ENCODE results near the gene TPM3. TPM values are rescaled to one million over a fixed set of nuclear protein-coding genes. Genes with fewer than 3 reads are reported as not detected.

The TPM3 gene
- total and polyA plus RNA-seq, 2 of the 8 experiments (the other 6 are each of a cell fraction or from before 2014, with no cell fraction given): 278 to 572 TPM

DNA sequence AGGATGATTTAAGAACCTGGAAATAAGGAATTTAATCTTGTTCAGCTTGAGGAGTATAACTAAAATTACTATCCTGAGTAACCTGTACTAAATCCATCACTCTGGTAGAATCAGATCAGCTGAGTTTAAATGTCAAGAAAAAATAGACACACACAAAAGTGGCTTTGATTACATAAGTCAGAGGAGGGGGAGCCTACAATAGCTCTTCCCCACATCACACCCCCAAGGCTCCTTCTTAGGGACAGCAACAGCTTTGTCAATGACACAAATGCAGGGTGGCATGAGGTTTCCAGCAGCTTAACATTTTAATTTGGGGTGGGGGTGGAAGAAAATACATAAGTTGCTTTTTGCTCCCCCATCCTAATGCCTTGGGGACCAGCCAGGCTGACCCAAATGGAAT, 24.4 kb downstream of the TPM3 start:
- Histone ChIP-seq H3K79me2 (ENCODE audit: control insufficient read depth in 1 of 2, insufficient read depth in 2 of 2, low read length in 2 of 2) (peaks cover 0 to 15% of the 10 kb centered on the region in 2 experiments; a peak in 1 of 4 replicates), H4K5ac (ENCODE audit: insufficient read length, low read depth, low read length) (no peak overlapping the region), H4K8ac (ENCODE audit: extremely low read depth, insufficient read depth, low read length) (no peak overlapping the region), H2AFZ (ENCODE audit: low read length) (no peak overlapping the region), H2BK15ac (ENCODE audit: low read length) (no peak overlapping the region), H2BK12ac (ENCODE audit: low read depth, low read length) (no peak overlapping the region), H2AK5ac (ENCODE audit: low read depth, low read length) (no peak overlapping the region), H3K27ac (ENCODE audit: low read depth, low read length) (no peak overlapping the region), H4K91ac (replicated peaks; ENCODE audit: insufficient read length, low read length) (no peak overlapping the region), H3K4me2 (ENCODE audit: insufficient read depth in 1 of 2, low read depth in 2 of 2, low read length in 2 of 2) (no peak overlapping the region), H4K20me1 (replicated peaks in 1 of 2; ENCODE audit: control insufficient read depth in 1 of 2, insufficient read depth in 2 of 2, low read length in 2 of 2) (peaks cover 0 to 7% of the 10 kb centered on the region in 2 experiments), H3K36me3 (ENCODE audit: control insufficient read depth in 2 of 4, insufficient read depth in 4 of 4, low read length in 3 of 4) (peaks cover 34 to 97% (median 79%) of the 10 kb centered on the region in 4 experiments), H3K18ac (ENCODE audit: extremely low read depth, low read length) (no peak overlapping the region), H2BK20ac (ENCODE audit: low read length) (no peak overlapping the region), H3K23me2 (ENCODE audit: low read depth, low read length) (no peaks in the 10 kb centered on the region), H3K14ac (ENCODE audit: insufficient read length) (no peak overlapping the region), H3K9me3 (ENCODE audit: insufficient read depth in 2 of 2, low read depth in 1 of 2, low read length in 1 of 2) (no peaks in the 10 kb centered on the region), H3K27me3 (replicated peaks in 1 of 4; ENCODE audit: control insufficient read depth in 3 of 4, extremely low read depth in 1 of 4, insufficient read depth in 3 of 4, low read length in 3 of 4) (no peaks in the 10 kb centered on the region), H2BK5ac (ENCODE audit: low read depth, low read length) (no peak overlapping the region), H3K23ac (ENCODE audit: insufficient read length) (no peak overlapping the region), H3K56ac (replicated peaks; ENCODE audit: insufficient read length, low read depth, low read length) (no peak overlapping the region), H3K9ac (replicated peaks in 1 of 4; ENCODE audit: extremely low read depth in 1 of 4, low read depth in 3 of 4, low read length in 3 of 4) (peak overlapping the region in 1 of 4 experiments; percentile 40; a peak in 1 of 7 replicates), H3K4ac (replicated peaks; ENCODE audit: insufficient read length, low read depth, low read length) (no peak overlapping the region), H3K4me3 (ENCODE audit: extremely low read depth in 1 of 4, insufficient read depth in 2 of 4, low read depth in 3 of 4, low read length in 4 of 4) (no peak overlapping the region), H3K79me1 (ENCODE audit: low read depth, low read length) (no peaks in the 10 kb centered on the region), H2BK120ac (replicated peaks; ENCODE audit: low read depth, low read length) (no peak overlapping the region), H3K4me1 (replicated peaks in 1 of 4; ENCODE audit: control insufficient read depth in 3 of 4, insufficient read depth in 4 of 4, low read length in 3 of 4) (no peaks in the 10 kb centered on the region)
- FAIRE-seq (no peak), DNase-seq (ENCODE audit: low read depth in 1 of 2, low spot score in 2 of 2) (no peak)
- ChIA-PET CTCF (ENCODE audit: partially characterized antibody) (interaction anchor here (0.5 to 0.8 kb wide), 2 partner anchors 9 to 25 kb away, joined by 3 read pairs; no protein-coding TSS in a partner anchor), POLR2A (ENCODE audit: partially characterized antibody) (interaction anchor here (0.6 to 5.2 kb wide), 9 partner anchors 8 to 346 kb away, joined by 3 to 35 read pairs (median 5); partner anchors contain the start of genes CREB3L4 and NUP210L)
- TF ChIP-seq TEAD4 (IDR thresholded peaks at IDR 0.05; ENCODE audit: low read depth, low read length) (no peak), RAD21 (IDR thresholded peaks at IDR 0.05 in 1 of 2, conservative IDR thresholded peaks at IDR 0.05 in 1 of 2; ENCODE audit: low read depth in 2 of 2, low read length in 2 of 2) (no peak), SP1 (IDR thresholded peaks at IDR 0.05; ENCODE audit: low read depth, low read length) (no peak), SIX5 (IDR thresholded peaks at IDR 0.05; ENCODE audit: low read depth, low read length) (no peak), HDAC6 (IDR thresholded peaks at IDR 0.05; ENCODE audit: low read depth, low read length) (no peak), KDM4A (IDR thresholded peaks at IDR 0.05; ENCODE audit: low read depth, low read length, severe bottlenecking) (no peak), JUND (IDR thresholded peaks at IDR 0.05; ENCODE audit: low read length) (no peak), BCL11A (IDR thresholded peaks at IDR 0.05; ENCODE audit: low read depth in 2 of 2, low read length in 2 of 2) (no peak), YY1 (IDR thresholded peaks at IDR 0.05; ENCODE audit: low read depth, low read length) (no peak)
